Left ventricle myocardium inferior (tissue), 1 donor: ENCODE data around the gene GMEB2. TPM values are rescaled to one million over a fixed set of nuclear protein-coding genes. Genes with fewer than 3 reads are reported as not detected.

ENCODE experiments used
- DNase-seq: peaks from one replicate; pipeline ENCODE4 v3.0.0-alpha.2; 2020
- H3K27ac ChIP-seq: fragments of 200-600 bp; replicated peaks from 2 replicates; pipeline ENCODE4 v1.8.0; 2021
- H3K27me3 ChIP-seq: fragments of 200-600 bp; 2 replicates; pipeline ENCODE4 v1.8.0; 2021; ENCODE audit warnings: low read depth
- H3K36me3 ChIP-seq: fragments of 200-600 bp; 2 replicates; pipeline ENCODE4 v1.8.0; 2021
- H3K4me1 ChIP-seq: fragments of 200-600 bp; 2 replicates; pipeline ENCODE4 v1.8.0; 2021
- H3K4me3 ChIP-seq: fragments of 200-600 bp; 2 replicates; pipeline ENCODE4 v1.8.0; 2021; ENCODE audit warnings: mild to moderate bottlenecking, moderate library complexity
- H3K9me3 ChIP-seq: fragments of 200-600 bp; replicated peaks from 2 replicates; pipeline ENCODE4 v1.8.0; 2021
- intact Hi-C: fragments of 100-400 bp; cut with micrococcal nuclease; formaldehyde crosslinking; loops from one replicate; pipeline ENCODE4 v1.11.0; 2022
- total RNA-seq: library from RNA; stranded (reverse); fragmentation: NEBNext Ultra II Directional; extraction: Animal tissue kit (Norgen Biotek cat#: 25700); gene quantifications from one replicate; pipeline ENCODE4 v1.2.1, GENCODE V29; 2021
- TF ChIP-seq, protein P1 (sequence below): fragments of 200-600 bp; IDR thresholded peaks from 2 replicates; pipeline ENCODE4 v1.8.0; 2021; ENCODE audit warnings: antibody characterized with exemption, mild to moderate bottlenecking, borderline replicate concordance
- donor health status: DM: no; HTN: yes; CAD: no; lungs with severe emphysema.

GMEB2 gene
- total RNA-seq, 1 donor from 2014 or later: 5.3 TPM

DNA sequence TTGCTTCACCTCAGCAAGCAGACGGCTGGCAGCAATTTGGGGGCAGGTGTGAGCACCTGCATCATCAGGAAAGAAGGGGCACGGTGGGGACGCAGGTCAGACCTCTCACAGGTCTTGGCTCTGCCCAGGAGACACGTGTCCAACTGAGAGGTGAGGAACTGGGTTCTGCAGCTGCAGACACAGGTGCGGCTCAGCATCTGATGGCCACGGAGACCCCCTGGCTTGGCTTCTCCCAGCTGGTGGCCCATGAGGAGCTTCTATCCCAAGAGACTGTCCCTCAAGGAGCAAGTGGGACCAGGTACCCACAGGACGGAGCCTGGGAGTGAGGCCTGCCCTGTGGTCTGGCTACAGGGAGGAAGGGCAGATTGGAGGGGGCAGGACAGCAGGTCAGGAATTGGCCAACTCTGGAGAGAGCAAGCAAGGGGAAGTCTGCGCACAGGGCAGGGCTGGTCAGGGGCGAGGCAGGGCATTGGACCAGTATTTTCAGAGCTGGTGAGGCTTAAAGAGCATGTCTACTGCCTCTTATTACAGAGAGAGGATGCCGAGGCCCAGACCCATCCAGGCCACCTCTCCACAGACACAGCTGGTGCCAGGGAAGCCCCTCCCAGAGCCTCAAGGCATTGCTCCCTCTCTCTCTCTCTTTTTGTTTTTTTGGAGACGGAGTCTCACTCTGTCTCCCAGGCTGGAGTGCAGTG is 22.1 kb upstream of the GMEB2 start:
- H3K36me3 ChIP-seq: no peaks in the 10 kb centered on the region
- H3K4me1 ChIP-seq: peaks cover 28% of the 10 kb centered on the region
- peaks cover 14% of the 10 kb centered on the region for H3K27me3 ChIP-seq
- H3K27ac ChIP-seq: no peak overlapping the region
- TF ChIP-seq, protein P1, sequence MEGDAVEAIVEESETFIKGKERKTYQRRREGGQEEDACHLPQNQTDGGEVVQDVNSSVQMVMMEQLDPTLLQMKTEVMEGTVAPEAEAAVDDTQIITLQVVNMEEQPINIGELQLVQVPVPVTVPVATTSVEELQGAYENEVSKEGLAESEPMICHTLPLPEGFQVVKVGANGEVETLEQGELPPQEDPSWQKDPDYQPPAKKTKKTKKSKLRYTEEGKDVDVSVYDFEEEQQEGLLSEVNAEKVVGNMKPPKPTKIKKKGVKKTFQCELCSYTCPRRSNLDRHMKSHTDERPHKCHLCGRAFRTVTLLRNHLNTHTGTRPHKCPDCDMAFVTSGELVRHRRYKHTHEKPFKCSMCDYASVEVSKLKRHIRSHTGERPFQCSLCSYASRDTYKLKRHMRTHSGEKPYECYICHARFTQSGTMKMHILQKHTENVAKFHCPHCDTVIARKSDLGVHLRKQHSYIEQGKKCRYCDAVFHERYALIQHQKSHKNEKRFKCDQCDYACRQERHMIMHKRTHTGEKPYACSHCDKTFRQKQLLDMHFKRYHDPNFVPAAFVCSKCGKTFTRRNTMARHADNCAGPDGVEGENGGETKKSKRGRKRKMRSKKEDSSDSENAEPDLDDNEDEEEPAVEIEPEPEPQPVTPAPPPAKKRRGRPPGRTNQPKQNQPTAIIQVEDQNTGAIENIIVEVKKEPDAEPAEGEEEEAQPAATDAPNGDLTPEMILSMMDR: no peak
- H3K9me3 ChIP-seq: no peaks in the 10 kb centered on the region
- no peak overlapping the region for H3K4me3 ChIP-seq
- intact Hi-C loops: no loop called here
- no peak for DNase-seq

DNA sequence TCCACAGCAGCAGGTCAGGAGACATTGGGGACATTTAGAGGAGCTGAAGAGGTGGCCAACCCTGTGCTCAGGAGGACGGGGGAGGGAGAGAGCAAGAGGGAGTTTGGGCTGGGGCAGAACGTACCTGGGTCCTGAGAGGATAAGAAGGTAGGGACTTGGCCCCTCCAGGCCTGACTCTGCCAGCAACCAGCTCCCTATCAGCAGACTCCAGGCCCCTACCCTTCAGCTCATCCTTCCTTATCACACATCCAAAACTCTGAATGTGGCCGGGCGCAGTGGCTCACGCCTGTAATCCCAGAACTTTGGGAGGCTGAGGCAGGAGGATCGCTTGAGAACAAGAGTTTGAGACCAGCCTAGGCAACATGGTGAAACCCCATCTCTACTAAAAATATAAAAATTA is 21.3 kb upstream of the GMEB2 start:
- Histone ChIP-seq H3K27ac (no peak overlapping the region), H3K9me3 (no peaks in the 10 kb centered on the region), H3K36me3 (no peaks in the 10 kb centered on the region), H3K4me3 (no peak overlapping the region), H3K27me3 (peaks cover 14% of the 10 kb centered on the region), H3K4me1 (peaks cover 21% of the 10 kb centered on the region)
- TF ChIP-seq, protein P1: no peak
- intact Hi-C loops: no loop called here
- DNase-seq: no peak

DNA sequence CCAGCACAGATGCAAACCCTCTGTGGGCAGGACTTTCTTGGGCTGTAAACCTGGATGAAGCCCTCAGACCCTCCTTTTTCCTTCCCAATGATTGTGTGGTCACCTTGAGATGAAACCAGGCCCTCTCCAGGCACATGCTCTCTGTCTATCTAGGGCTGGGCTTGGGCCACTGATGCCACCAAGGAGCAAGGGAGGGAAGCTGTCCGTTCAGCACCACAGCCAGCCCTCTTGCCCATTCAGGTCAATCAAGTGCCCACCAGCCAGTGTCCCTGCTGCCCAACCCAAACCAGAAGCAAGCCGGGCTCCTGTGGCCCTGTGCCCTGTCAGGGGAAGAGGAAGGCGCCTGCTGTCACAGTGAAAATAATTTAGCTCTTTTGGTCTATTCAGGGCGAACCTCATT is 18.3 kb upstream of the GMEB2 start:
- Histone ChIP-seq H3K9me3 (no peaks in the 10 kb centered on the region), H3K4me3 (no peak overlapping the region), H3K27me3 (no peaks in the 10 kb centered on the region), H3K27ac (no peak overlapping the region), H3K4me1 (peaks cover 14% of the 10 kb centered on the region), H3K36me3 (no peaks in the 10 kb centered on the region)
- intact Hi-C loops: no loop called here
- TF ChIP-seq, protein P1: no peak
- DNase-seq: no peak

DNA sequence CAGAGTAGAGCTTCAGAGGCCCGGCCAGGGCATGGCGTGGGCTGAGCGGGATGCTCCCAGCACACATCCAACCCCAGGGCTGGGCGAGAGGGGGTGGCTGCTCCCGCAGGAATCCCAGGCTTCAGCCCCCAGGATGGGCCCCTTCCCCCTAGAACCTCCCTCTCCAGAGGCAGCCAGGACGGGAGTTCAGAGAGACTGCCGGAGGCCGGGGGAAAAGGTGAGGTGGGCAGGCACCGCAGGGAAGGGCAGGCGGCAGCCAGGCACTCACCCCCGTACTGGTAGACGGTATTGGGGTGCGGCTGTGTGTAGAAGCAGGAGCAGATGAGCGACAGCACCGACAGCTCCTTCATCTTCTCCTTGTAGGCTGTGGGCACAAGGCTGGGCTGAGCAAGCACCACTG is 17.0 kb upstream of the GMEB2 start:
- no peaks in the 10 kb centered on the region for H3K27me3 ChIP-seq

DNA sequence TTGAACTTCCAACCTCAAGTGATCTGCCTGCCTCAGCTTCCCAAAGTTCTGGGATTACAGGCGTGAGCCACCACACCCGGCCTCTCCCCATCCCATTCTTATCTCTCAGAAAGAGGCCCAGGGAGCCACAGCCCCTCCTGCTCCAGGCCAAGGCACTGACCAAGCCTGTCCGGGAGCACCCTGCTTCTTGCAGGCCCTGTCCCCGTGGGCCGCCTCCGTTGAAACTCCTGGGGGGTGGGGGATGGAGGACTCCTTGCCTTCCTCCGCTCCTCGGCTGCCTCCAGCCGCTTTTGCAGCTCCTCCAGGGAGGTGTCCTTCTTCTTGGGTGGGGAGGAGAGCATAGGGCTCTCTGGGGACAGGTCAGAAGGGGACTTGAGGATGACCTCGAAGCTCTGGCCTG is 16.6 kb upstream of the GMEB2 start:
- Histone ChIP-seq H3K4me3 (no peak overlapping the region), H3K36me3 (no peaks in the 10 kb centered on the region), H3K9me3 (no peaks in the 10 kb centered on the region), H3K27me3 (no peaks in the 10 kb centered on the region), H3K27ac (no peak overlapping the region), H3K4me1 (peaks cover 28% of the 10 kb centered on the region)
- DNase-seq: no peak
- intact Hi-C loops: no loop called here
- TF ChIP-seq, protein P1: no peak

More for the DNA sequence above, 17.0 kb upstream of the GMEB2 start:
- H3K36me3 ChIP-seq: no peaks in the 10 kb centered on the region
- no peak overlapping the region for H3K4me3 ChIP-seq
- H3K4me1 ChIP-seq: peaks cover 24% of the 10 kb centered on the region
- TF ChIP-seq, protein P1: no peak
- H3K27ac ChIP-seq: no peak overlapping the region
- H3K9me3 ChIP-seq: no peaks in the 10 kb centered on the region
- intact Hi-C loops: no loop called here
- no peak for DNase-seq
